TTC549 (cell line): Measurements from ENCODE around the gene IKZF4.
"Not testable (repeated sequence)": the region's sequence is repeated elsewhere in the genome, so short reads cannot be mapped to it uniquely, and the experiment has no call there.

Source experiments
- FAIRE-seq: peaks from 2 replicates; lab custom pipeline; 2012; peaks lifted over from hg19 to GRCh38; lab: Jason Lieb, UNC

IKZF4 gene

GRCh38 chr12:55999999-56000540 is 20.8 kb upstream of the IKZF4 start:
- FAIRE-seq = not testable (repeated sequence)

DNA sequence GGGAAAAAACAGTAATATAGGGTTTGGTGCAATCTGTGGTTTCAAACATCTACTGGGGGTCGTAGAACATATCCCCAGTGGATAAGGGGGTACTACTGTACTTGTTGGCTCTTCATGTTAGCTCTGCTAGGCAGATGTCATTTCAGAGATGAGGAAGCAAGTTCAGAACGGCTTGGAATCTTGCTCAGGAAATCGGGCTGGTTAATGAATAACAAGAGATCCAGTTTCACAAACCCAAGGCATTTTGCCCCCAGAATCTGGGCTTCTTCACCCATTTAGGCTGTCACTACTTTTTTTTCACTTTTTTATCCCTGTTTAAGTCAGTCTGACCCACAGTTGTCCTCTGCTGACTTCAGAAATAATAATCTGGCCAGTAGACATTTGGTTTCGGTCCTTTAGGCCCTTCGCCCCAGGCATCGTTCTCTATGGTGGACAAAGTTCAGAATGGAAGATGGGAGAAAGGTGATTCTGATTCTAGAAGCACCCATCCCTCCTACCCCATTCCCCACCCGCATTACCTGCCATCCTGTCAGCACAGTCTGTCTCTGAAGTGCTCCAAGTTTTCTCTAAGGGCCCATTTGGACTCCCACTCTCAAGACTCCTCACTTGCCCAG is 19.2 kb upstream of the IKZF4 start:
- no peak for FAIRE-seq

DNA sequence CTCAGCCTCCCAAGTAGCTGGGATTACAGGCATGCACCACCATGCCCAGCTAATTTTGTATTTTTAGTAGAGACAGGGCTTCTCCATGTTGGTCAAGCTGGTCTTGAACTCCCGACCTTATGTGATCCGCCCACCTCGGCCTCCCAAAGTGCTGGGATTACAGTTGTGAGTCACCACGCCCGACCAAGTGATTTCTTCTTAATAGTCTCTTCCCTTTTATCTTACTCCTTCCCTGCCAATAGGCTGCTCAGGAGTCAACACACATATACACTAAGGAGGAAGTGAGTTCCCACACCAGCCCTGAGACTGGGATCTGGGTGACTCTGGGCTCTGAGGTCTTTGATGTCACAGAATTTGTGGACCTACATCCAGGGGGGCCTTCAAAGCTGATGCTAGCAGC is 17.5 kb upstream of the IKZF4 start:
- not testable (repeated sequence) for FAIRE-seq

- no peak for FAIRE-seq
Observed at GRCh38 chr12:56004211-56004610, 16.6 kb upstream of the IKZF4 start.

- FAIRE-seq = no peak
Observed at GRCh38 chr12:56007564-56008559, 13.0 kb upstream of the IKZF4 start.

DNA sequence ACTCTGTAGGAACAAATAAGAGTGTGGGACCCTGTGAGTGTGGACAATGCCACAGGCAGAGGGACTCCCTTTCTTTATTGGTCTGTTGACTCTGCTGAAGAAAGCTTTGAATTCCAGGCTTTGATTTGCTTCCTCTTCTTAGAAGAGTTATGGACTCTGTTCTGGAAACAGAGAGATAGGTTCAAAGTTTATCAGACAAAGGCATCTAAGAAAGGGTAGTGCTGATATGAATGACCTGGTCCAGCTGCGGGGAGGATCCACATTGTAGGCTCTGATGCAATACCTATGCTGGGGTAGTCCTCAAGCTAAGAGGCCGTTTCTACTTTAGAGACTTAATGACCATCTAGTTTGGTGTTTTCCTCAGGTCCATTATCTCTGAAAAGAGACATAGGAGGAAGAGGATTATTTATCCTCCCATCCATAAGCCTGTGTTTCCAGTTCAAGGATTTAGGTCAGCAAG is 10.7 kb upstream of the IKZF4 start:
- FAIRE-seq = no peak

DNA sequence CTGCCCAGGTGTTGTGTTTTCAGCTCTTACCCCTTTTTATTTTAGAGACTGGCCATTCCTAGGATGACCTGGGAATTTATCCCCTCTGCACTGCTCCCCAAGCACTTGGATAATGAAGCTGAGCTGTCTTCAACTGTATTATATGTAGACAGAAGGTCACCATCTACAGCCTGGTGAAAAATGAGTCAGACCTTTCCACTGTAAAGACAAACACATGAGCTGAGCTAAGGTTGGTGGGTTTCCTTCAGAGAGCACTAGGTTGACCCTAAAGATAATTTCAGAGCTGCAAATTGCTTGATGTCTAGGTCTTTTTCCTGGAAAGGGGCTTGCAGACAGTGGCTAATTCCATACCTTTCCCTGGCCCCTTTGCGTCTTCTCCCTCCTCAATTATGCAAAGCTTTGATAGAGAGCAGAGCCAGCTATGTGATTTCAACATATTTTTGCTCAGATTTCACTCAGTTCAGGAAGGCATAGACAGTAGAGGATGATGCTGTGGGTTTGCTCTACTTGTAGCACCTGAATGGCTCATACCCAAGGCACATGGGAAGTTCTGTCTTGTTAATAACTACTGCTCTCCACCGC is 9.2 kb upstream of the IKZF4 start:
- no peak for FAIRE-seq

GRCh38 chr12:56013482-56013881 is 7.4 kb upstream of the IKZF4 start:
- FAIRE-seq = no peak

DNA sequence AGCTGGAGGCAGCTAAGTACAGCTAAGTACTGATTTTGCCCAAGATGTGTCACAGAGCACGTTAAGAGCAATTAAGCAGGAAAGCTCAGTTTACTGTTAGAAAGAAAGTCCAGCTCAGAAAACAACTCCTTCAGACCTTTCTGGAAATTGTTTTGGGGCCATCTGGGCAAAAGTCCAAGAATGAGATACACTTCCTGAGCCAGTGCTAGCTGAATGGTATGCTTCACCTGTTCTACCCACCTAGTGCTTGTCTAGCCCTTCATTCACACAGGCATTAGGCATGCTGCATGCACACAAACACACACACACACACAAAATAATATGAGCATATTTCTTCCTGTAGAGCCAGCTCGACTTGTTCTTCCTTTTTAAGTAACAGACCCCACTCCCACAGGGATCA is 6.6 kb upstream of the IKZF4 start:
- no peak for FAIRE-seq

- no peak for FAIRE-seq
Observed at GRCh38 chr12:56017181-56017580, 3.7 kb upstream of the IKZF4 start.

DNA sequence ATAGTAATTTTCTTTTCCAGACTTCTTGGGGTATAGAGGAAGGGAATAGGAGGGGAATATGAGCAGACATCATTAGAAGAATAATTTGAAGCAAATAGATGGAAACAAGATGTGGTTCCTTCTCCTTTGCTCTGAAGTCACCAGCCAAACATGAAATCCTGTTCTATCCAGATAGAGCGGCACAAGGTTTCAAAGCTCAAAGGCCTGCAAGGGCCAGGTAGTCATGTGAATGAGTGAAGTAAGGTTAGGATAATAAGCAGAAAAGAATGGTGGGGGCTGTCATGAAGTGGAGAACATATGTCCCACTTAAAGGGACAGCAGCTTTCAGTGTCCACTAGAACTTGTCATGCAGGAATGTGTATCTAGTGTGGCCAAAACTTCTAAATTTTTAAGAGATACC is 2.5 kb upstream of the IKZF4 start:
- FAIRE-seq = no peak

- FAIRE-seq = no peak
Observed at GRCh38 chr12:56021889-56022497, 1.1 kb downstream of the IKZF4 start.

- FAIRE-seq = no peak
Observed at GRCh38 chr12:56028511-56029165, 7.8 kb downstream of the IKZF4 start.

DNA sequence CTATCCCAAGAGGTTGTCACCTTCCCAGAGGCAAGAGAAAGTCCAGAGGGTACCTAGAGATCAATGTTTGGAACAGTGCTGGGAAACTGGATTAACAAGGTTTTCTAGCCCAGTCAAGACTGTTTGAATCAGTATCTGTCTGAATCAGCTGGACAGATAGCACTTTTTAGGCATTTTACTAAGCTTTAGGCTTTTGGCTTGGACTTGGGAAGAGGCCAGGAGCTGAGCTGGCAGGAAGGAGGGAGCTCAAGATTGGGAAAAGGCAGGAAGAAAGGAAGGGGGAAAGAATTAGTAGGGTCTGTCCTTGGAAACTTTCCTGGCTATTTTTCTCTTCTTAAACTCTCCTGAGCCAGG is 8.3 kb downstream of the IKZF4 start:
- FAIRE-seq = no peak

DNA sequence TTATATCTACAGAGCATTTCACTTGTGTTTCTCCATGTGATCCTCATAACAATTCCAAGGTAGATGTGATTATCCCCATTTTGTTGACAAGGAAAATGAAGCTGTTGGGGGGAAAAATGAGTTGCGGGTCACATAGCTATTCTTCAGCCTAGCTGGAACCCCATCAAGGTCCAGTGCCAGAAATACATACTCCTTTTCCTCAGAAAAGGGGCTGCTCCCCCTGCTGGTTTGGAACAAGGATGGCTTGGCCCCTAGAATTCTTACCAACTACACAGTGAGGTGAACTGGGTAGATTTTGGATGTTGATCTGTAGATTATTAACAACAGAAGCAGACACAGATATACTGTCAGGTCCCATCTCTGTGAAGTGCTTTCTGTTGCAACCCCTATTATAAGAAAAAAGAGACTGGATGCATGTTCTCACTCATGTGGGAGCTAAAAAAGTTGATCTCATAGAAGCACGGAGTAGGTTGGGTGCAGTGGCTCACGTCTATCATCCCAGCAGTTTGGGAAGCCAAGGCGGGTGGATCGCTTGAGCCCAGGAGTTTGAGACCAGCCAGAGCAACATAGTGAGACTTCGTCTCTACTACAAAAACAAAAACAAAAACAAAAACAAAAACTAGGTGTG is 8.9 kb downstream of the IKZF4 start:
- FAIRE-seq = peak; percentile 59

- FAIRE-seq = no peak
Observed at GRCh38 chr12:56031987-56032386, 11.1 kb downstream of the IKZF4 start.

DNA sequence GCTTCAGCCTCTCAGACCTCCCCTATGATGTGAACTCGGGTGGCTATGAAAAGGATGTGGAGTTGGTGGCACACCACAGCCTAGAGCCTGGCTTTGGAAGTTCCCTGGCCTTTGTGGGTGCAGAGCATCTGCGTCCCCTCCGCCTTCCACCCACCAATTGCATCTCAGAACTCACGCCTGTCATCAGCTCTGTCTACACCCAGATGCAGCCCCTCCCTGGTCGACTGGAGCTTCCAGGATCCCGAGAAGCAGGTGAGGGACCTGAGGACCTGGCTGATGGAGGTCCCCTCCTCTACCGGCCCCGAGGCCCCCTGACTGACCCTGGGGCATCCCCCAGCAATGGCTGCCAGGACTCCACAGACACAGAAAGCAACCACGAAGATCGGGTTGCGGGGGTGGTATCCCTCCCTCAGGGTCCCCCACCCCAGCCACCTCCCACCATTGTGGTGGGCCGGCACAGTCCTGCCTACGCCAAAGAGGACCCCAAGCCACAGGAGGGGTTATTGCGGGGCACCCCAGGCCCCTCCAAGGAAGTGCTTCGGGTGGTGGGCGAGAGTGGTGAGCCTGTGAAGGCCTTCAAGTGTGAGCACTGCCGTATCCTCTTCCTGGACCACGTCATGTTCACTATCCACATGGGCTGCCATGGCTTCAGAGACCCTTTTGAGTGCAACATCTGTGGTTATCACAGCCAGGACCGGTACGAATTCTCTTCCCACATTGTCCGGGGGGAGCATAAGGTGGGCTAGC is 13.9 kb downstream of the IKZF4 start:
- FAIRE-seq = no peak

DNA sequence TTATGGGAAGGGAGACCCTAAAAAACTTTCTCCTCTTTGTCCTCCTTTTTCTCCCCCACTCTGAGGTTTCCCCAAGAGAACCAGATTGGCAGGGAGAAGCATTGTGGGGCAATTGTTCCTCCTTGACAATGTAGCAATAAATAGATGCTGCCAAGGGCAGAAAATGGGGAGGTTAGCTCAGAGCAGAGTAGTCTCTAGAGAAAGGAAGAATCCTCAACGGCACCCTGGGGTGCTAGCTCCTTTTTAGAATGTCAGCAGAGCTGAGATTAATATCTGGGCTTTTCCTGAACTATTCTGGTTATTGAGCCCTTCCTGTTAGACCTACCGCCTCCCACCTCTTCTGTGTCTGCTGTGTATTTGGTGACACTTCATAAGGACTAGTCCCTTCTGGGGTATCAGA is 16.3 kb downstream of the IKZF4 start:
- no peak for FAIRE-seq

DNA sequence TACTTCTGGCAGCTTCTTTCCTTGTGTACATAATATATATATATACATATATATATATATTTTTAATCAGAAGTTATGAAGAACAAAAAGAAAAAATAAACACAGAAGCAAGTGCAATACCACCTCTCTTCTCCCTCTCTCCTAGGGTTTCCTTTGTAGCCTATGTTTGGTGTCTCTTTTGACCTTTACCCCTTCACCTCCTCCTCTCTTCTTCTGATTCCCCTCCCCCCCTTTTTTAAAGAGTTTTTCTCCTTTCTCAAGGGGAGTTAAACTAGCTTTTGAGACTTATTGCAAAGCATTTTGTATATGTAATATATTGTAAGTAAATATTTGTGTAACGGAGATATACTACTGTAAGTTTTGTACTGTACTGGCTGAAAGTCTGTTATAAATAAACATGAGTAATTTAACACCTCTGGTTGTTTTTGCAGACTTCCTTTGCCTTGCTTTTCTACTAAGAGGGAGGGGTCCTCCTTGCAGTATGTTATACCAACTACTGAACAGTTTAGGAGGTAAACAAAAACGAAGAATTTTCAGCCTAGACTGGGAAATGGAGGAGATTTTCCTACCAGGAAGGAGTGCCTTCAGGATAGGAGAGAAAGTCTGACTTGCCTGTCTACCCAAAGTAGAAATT is 17.3 kb downstream of the IKZF4 start:
- FAIRE-seq = no peak

DNA sequence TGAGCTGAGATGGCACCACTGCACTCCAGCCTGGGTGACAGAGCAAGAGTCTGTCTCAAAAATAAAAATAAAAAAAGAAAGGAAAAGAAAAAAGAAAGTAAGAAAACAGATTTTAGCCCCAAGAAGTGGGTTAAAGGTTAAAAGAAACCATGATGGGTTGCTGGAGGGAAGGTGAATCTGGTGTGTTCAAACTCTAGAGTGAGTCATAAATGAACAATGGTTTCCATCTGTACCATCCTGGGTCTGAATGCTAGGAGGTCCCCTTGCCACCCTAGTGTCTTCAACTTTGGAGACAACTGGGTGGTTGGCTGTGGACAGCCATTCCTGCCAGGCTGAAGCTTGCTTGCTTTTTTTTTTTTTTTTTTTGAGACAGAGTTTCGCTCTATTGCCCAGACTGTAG is 19.3 kb downstream of the IKZF4 start:
- no peak for FAIRE-seq
